Cerebellar nuclear complex (tissue), 1 donor: ENCODE measurements around the gene GFI1.
"Not testable (repeated sequence)": the region's sequence is repeated elsewhere in the genome, so short reads cannot be mapped to it uniquely, and the experiment has no call there.

ENCODE experiments used
- DNase-seq, 2 experiments: peaks; one replicate each; lab custom pipeline; 2025; lab: John Stamatoyannopoulos, UW

The GFI1 gene

GRCh38 chr1:92486251-92487077, at the start of gene GFI1:
GFI1 (minus strand) TSS chr1:92486925; CDS start chr1:92483487, 3,438 bp downstream.
- no peak for DNase-seq

GRCh38 chr1:92532371-92532770, 45.6 kb upstream of the GFI1 start:
- not testable (repeated sequence) for DNase-seq

- DNase-seq = not testable (repeated sequence)
These were observed 45.2 kb upstream of the GFI1 start for GRCh38 chr1:92531939-92532338.

GRCh38 chr1:92527670-92528069, 40.9 kb upstream of the GFI1 start:
- DNase-seq = no peak

- not testable (repeated sequence) for DNase-seq
These were observed 38.3 kb upstream of the GFI1 start for GRCh38 chr1:92524944-92525590.

- no peak for DNase-seq
These were observed 32.3 kb upstream of the GFI1 start for GRCh38 chr1:92519043-92519442.

GRCh38 chr1:92516574-92516973, 29.8 kb upstream of the GFI1 start:
- DNase-seq = no peak

GRCh38 chr1:92515796-92516201, 29.1 kb upstream of the GFI1 start:
- DNase-seq = no peak

GRCh38 chr1:92511541-92511940, 24.8 kb upstream of the GFI1 start:
- no peak for DNase-seq

GRCh38 chr1:92509619-92510018, 22.9 kb upstream of the GFI1 start:
- no peak for DNase-seq

- no peak for DNase-seq
These were observed 18.4 kb upstream of the GFI1 start for GRCh38 chr1:92505015-92505692.

GRCh38 chr1:92504291-92505014, 17.7 kb upstream of the GFI1 start:
- no peak for DNase-seq

GRCh38 chr1:92503926-92504285, 17.2 kb upstream of the GFI1 start:
- no peak for DNase-seq

GRCh38 chr1:92503043-92503925, 16.6 kb upstream of the GFI1 start:
- no peak for DNase-seq

GRCh38 chr1:92502247-92502646, 15.5 kb upstream of the GFI1 start:
- no peak for DNase-seq

GRCh38 chr1:92500552-92500951, 13.8 kb upstream of the GFI1 start:
- DNase-seq = no peak

GRCh38 chr1:92495392-92496063, 8.8 kb upstream of the GFI1 start:
- DNase-seq = no peak

GRCh38 chr1:92494485-92495141, 7.9 kb upstream of the GFI1 start:
- no peak for DNase-seq

- no peak for DNase-seq
These were observed 6.4 kb upstream of the GFI1 start for GRCh38 chr1:92493139-92493538.

GRCh38 chr1:92488832-92489231, 2.1 kb upstream of the GFI1 start:
- DNase-seq = no peak
